Cardiac septum (tissue), 1 donor: ENCODE results near the gene TRAPPC8. TPM values are rescaled to one million over a fixed set of nuclear protein-coding genes. Genes with fewer than 3 reads are reported as not detected.
"Not testable (repeated sequence)": the region's sequence is repeated elsewhere in the genome, so short reads cannot be mapped to it uniquely, and the experiment has no call there.

Experiments
- DNase-seq: peaks from one replicate; pipeline ENCODE4 v3.0.0-alpha.2; 2020; ENCODE audit warnings: low spot score
- intact Hi-C: fragments of 100-400 bp; cut with DNase I; formaldehyde crosslinking; loops from one replicate; pipeline ENCODE4 v1.14.0; 2022
- total RNA-seq: library from RNA; stranded (reverse); fragmentation: NEBNext Ultra II Directional; extraction: Animal tissue kit (Norgen Biotek cat#: 25700); gene quantifications from one replicate; pipeline ENCODE4 v1.2.1, GENCODE V29; 2021
- donor health status: DM: no; HTN: no; CAD: no.

Gene TRAPPC8
- total RNA-seq, 1 donor from 2014 or later, result 30.1 TPM

- DNase-seq, result no peak
- intact Hi-C loops, result loop anchor here (2.0 kb wide), 2 partner anchors 77 to 263 kb away; no protein-coding TSS in a partner anchor
These were observed 123.6 kb downstream of the TRAPPC8 start for GRCh38 chr18:31819106-31819924.

- intact Hi-C loops, result no loop called here
- no peak for DNase-seq
These were observed 128.8 kb downstream of the TRAPPC8 start for GRCh38 chr18:31814132-31814531.

- intact Hi-C loops, result not testable (repeated sequence)
These were observed 132.4 kb downstream of the TRAPPC8 start for GRCh38 chr18:31810336-31811130.

GRCh38 chr18:31809049-31809448 is 133.9 kb downstream of the TRAPPC8 start:
- intact Hi-C loops, DNase-seq: not testable (repeated sequence)

More at GRCh38 chr18:31810336-31811130, 132.4 kb downstream of the TRAPPC8 start:
- DNase-seq, result not testable (repeated sequence)

GRCh38 chr18:31801078-31801477 is 141.8 kb downstream of the TRAPPC8 start:
- intact Hi-C loops, result no loop called here

GRCh38 chr18:31799257-31799656 is 143.7 kb downstream of the TRAPPC8 start:
- DNase-seq, intact Hi-C loops: not testable (repeated sequence)

More at GRCh38 chr18:31801078-31801477, 141.8 kb downstream of the TRAPPC8 start:
- no peak for DNase-seq

- intact Hi-C loops, result no loop called here
- DNase-seq, result no peak
These were observed 144.5 kb downstream of the TRAPPC8 start for GRCh38 chr18:31798399-31798798.

- intact Hi-C loops, result no loop called here
- DNase-seq, result no peak
These were observed 147.2 kb downstream of the TRAPPC8 start for GRCh38 chr18:31795747-31796146.

GRCh38 chr18:31793531-31793930 is 149.4 kb downstream of the TRAPPC8 start:
- no peak for DNase-seq
- intact Hi-C loops, result no loop called here

- intact Hi-C loops, result no loop called here
- no peak for DNase-seq
These were observed 150.4 kb downstream of the TRAPPC8 start for GRCh38 chr18:31792580-31792911.

- no peak for DNase-seq
- intact Hi-C loops, result no loop called here
These were observed 150.9 kb downstream of the TRAPPC8 start for GRCh38 chr18:31791817-31792579.

GRCh38 chr18:31789409-31789808 is 153.5 kb downstream of the TRAPPC8 start:
- DNase-seq, result no peak

GRCh38 chr18:31783059-31783458 is 159.9 kb downstream of the TRAPPC8 start:
- intact Hi-C loops, result no loop called here
- no peak for DNase-seq

More at GRCh38 chr18:31789409-31789808, 153.5 kb downstream of the TRAPPC8 start:
- intact Hi-C loops, result no loop called here

Other genes with a start within 250 kb of the TRAPPC8 start
- not detected for gene SLC25A52, start 182.2 kb downstream of the TRAPPC8 start, total RNA-seq
- 1.5 TPM for gene RNF125, start 75.7 kb upstream of the TRAPPC8 start, total RNA-seq
- gene RNF138, start 148.7 kb upstream of the TRAPPC8 start, total RNA-seq, result 8.6 TPM
- 0.13 TPM for gene MEP1B, start 246.9 kb upstream of the TRAPPC8 start, total RNA-seq